CD4-positive, alpha-beta T cell treated with Interleukin-15 for 1 hour (primary cell): Measurements from ENCODE around the gene EEA1.

Experiments
- DNase-seq: peaks from one replicate; pipeline ENCODE4 v3.0.0-alpha.2; 2020

The EEA1 gene

DNA sequence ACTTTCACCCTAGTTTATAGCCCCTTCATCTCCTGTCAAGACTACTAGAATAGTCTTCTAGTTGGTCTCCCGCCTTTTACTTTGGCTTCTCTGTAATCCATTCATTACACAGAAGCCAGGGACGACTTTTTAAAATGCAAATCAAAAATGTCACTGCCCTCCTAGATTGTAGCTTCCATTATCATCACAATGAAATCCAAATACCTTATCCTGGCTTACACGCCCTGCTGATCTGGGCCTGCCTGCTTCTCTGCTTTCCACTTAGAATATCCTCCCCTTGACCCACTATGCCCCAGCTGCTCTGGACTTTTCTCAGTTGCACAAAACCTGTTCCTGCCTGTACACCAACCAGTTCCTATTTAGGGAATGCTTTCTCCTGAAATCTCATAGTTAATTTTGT, 4.5 kb upstream of the EEA1 start:
- DNase-seq = no peak

DNA sequence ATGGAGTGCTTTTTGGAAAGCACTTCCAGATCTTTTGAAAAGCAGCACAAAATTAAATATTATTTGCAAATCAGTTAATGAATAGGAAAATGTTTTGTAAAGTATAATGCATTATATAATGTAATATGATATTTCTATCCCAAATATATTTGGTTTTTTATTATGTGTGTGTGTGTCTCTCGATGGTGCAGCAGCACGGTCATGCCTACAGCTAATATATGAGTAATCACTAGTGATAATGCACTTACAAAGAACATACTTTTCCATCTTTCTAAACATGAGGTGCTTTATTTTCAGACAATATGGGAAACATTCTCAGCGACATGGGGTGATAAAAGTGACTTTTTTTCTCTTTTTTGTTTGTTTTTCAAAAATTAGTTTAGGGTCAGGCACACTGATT, 1.3 kb upstream of the EEA1 start:
- no peak for DNase-seq

DNA sequence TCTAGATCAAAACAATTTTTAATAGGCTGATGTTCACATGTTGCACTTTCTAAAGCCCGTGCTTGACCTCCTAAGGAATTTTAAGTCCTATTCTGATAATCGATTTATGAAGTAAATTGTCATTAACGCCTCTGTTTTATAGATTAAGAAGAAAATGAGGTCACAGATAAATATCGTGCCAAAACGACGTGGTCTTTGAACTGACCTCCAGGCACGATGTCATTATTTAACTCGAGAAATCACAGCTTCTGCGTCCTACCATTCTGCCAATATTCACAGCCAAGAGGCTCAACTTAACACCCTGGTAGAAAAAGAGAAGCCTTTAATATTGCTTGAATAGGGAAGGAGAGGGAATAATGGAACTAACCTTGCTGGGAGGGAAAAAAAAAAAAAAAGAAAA, 888 bp upstream of the EEA1 start:
- DNase-seq = no peak

DNA sequence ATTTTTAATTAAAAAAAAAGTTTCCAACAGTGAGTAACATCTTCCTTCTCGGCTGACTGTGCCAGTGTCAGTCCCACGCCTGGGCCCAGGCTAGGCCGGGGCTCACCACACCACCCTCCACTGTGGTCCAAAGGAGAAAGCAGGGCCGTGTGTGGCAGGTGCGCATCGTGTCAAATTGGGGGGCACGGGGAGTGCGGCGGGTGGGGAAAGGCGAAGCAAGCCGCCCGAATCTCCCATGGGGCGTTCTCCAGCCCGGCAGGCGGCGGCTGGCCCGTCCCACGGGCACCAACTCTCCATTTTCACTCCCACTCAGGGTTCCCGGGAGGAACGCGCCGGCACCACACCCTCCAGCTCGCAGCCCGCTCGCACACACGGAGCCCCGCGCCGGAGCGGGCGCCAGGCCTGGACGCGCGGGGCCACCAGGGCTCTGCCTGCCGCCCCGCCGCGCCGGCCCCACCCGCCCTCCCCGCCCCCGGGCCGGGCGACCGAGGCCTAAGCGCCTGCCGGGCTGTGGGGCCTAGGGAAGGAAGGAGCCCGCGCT, 604 bp downstream of the EEA1 start:
- peak; percentile 41 for DNase-seq

DNA sequence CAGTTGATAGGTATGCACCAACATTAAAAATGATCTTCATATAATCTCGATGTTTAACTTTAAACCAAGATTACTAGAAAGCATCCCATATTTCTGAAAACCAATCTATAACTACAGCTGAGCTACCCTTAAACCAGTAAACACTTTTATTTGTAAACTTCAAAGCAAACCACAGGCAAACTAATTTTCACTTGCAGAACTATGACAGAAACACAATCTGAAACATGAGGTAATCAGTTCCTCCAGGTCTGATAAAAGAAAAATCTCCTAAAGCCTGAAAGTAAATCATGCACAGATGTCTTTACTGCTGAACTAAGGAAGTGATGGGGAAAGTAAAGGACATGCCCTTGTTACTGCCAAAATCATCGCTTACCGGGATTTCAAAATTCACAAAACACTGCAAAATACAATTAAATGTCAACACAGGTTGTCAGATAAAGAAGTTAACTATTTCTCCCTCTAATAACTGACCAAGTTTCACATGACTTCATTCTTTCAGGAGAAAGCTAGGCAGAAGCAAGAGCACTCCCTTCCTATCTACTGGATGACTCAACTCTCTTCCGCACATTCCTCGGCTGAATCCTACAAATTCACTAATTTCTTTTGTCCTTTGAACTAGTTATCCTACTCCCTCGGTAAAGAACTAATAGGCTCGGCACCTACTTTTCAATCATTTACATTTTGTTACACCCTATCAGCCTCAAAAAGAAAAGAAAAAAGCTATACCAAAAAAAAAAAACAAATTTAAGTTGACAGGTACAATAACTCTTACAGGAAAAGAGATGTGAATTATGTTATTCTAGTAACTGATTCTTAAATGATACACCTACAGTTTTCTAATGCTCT, 1.4 kb downstream of the EEA1 start:
- no peak for DNase-seq

DNA sequence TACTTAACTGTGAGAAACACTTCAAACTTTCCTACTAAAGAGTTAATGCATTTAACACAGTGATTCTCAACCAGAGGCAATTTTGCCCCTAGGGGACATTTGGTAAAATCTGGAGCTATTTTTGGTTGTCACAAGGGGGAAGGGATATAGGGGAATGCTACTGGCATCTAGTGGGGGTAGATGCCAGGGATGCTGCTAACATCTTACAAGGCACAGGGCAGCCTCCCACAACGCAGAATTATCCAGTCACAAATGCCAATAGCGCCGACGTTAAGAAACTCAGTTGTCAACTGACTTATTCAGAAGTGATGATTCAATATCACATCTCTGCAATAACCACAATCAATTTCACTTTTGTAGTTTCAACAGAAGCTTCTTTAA, 2.0 kb downstream of the EEA1 start:
- DNase-seq = no peak

DNA sequence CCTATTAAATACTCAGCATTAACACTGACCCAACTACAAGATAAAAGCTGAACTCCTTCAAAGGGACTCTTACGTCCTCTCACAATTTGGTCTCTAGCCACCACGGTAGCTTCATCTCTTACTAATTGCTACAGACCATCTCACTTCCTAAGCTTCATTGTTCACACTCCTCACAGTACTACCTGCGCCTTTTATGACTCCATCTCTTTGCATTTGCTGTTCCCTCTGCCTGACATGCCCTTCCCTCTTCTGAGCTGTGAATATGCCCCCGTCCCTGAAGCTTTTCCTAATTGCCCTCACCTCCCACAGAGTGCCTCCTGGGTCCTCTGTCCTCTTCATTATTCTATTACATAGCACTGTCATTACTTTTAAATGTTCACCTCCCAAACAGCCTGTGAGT, 2.5 kb downstream of the EEA1 start:
- DNase-seq = no peak

DNA sequence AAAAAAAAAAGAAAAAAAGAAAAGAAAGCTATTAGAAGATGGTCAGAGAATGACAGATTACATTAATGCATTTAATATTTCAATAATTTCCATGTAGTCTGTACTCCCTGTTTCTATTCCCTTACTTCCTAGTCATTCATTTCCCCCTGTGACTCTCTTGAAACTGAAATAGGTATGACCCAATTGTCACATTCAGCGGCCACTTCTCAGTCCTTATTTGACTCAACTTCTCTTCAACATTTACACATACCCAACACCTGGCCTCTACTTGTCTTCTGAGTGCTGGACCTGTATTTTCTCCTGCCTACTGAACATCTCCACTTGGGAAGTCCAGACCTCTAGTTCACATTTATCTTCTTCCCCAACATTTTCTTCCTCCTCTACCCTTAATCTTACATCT, 7.2 kb downstream of the EEA1 start:
- no peak for DNase-seq

DNA sequence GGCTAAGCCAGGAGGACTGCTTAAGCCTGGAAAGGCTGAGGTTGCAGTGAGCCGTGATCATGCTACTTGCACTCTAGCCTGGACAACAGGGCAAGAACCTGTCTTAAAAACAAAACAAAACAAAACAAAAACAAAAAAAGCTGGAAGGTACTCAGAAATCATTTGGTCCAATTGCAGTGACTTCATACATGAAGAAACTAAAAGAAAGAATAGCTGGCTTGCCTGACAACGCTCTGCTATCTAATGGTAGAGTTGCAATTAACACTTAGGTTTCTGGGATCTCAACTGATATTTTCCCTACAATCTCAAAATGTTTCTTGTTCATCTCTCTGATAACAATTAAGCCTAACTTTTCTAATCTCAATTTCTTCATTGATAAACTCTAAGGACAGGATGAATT, 13.7 kb downstream of the EEA1 start:
- DNase-seq = no peak

DNA sequence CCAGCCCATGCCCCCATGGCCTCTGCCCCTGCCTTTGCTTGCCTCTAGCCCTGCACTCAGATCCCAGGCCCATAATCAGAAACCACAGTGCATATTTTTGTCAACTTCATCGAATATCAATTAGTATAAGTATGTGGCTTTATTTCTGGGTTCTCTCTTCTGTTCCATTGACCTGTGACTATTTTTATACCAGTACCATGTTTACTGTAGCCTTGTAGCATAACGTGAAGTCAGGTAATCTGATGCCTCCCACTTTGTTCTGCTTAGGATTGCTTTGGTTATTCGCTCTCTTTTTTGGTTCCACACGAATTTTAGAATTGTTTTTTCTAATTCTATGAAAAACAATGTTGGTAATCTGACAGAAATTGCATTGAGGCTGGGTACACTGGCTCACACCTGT, 14.9 kb downstream of the EEA1 start:
- no peak for DNase-seq

DNA sequence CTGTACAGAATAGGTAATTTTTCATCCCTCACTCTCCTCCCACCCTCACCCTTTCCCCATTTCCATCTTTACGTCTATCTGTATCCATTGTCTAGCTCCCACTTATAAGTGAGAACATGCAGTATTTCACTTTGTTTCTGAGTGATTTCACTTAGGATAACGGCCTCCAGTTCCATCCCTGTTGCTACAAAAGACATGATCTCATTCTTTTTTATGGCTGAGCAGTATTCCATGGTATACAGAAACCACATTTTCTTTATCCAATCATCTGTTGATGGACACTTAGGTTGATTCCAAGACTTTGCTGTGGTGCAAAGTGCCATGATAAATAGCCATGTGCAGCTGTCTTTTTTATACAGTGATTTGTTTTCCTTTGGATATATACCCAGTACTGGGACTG, 16.4 kb downstream of the EEA1 start:
- no peak for DNase-seq

DNA sequence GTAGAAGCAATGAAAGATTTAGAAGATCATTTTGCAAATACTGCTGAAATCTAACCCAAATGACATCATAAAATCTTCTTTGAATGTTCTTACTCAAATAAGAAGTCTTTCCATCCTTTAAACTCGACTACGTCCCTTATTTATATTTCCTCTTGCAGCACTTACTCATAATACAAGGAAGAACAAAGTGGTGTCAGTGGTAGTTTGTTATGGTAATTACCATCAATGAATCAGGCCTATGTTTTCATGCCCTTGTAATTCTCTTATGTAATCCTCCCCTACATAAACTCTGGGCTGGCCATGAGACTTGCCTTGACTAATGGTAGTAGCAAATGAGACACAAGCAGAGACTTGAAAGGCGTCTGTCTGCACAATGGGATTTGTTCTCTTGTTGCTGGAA, 17.0 kb downstream of the EEA1 start:
- no peak for DNase-seq

DNA sequence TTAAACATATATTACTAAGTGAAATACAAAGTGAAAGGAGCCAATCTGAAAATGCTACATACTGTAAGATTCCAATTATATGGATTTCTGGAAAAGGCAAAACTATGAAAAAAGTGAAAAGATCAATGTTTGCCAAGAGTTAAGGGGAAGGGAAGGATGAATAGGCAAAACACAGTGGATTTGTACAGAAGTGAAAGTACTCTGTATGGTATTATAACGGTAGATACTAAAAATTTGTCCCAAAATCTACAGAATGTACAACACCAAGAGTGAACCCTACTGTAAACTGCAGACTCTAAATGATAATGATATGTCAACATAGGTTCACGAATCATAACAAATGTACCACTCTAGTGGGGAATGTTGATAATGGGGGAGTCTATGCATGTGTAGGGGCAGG, 17.8 kb downstream of the EEA1 start:
- no peak for DNase-seq

DNA sequence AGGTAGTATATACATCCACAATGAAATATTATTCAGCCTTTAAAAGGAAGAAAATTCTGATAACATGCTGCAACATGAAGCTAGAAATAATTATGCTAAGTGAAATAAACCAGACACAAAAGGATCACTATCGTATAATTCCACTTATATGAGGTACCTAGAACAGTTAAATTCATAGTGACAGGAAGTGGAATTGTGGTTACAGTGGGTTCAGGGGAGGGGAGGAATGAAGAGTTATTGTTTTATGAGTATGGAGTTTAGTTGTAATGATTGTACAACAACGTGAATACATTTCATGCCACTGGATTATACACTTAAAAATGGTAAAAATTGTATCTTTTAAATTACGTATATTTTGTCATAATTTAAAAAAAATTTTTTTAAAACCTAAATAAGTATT, 21.0 kb downstream of the EEA1 start:
- no peak for DNase-seq

DNA sequence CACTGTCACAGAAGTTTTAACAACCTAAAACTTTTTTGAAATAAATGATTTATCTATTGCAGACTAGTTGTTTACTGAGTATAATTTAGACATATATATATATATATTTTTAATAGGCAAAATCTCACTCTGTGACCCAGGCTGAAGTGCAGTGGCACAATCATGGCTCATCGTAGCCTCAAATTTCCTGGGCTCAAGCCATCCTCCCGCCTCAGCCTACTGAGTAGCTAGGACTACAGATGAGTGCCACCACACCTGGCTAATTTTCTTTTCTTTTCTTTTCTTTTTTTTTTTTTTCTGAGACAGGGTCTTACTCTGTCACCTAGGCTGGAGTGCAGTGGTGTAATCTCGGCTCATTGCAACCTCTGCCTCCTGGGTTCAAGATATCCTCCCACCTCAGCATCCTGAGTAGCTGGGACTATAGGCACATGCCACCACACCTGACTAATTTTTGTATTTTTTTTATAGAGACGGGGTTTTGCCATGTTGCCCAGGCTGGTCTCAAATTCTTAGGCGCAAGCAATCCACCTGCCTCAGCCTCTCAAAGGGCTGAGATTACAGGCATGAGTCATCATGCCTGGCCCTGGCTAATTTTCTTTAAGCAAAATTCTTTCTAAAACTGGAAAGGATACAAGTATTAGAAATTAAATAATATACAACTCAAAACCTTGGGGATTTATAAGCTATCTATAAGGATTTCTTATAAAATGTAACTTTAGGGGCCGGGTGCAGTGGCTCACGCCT, 23.1 kb downstream of the EEA1 start:
- DNase-seq = no peak

DNA sequence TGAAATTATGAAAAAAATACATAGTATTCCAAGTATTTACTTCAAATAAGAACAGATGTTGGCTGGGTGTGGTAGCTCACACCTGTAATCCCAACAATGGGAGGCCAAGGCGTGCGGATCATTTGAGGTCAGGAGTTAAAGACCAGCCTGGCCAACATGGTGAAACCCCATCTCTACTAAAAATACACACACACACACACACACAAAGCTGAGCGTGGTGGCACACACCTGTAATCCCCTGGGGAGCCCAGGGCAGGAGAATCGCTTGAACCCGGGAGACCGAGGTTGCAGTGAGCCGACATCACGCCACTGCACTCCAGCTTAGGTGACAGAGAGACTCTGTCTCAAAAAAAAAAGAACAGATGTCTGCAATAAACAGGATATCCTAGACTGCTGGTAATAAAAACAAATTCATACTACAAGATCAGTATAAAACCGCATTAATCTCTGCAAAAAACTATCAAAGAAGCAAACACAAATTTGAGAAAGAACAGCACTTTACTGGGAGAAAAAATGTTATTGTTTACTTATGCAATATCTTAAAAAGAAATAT, 23.8 kb downstream of the EEA1 start:
- no peak for DNase-seq

DNA sequence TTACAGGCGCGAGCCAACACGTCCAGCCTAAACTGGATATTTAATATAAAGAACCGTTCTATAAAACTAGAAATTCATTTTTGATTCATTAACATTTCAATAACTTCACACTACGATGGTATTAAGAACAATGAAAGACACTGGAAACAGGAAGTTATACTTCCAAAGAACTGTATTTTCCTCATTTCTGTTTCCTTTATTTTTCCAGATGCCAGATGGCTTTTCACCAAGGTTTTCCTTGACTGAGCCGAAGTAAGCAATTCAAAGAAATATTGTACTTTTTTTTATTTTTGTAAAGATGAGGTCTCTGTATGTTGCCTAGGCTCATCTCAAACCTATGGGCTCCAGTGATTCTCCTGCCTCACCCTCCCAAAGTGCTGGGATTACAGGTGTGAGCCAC, 28.2 kb downstream of the EEA1 start:
- no peak for DNase-seq

DNA sequence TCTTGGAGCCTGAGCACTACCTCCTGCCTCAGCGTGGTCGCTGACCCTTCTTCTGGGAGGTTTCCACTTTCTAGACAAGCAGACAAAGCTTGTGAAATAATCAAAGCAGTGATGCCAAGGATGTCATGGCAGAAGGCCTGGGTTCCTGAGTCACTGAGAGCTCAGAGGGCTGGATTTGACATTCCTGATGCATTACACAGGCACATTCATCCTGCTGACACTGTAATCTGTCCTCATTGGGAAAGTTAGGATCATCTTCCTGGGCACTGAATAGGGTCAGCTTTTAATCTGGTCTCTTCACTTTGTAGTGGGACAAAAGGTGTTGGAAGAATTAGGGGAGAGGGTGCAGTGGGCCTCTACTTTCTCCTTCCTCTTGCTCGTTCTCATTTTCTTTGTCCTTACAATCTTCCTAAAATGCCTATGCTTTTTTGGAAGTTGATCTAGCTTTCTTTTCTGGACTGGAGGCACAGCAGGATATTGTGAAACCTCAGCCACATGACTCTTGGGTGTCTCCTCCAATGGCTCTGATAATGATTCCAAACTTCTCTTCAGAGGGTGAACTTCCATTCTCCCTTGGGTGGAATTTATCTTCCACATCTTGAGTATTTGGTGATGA, 29.6 kb downstream of the EEA1 start:
- no peak for DNase-seq

DNA sequence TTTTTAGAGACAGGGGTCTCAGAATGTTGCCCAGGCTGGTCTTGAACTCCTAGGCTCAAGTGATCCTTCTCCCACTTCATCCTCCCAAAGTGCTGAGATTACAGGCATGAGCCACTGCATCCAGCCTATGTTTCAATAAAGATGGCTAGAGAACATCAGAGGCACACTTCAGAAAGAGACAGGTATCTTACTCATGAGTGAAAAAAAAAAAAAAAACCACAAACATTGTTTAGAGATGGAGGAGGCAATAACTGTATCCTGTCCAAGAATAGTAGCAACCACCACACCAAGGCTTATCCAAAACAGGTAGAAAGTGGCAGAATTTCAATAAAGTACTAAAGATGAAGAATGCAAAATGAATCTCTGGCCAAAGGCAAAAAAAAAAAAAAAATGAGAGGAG, 30.3 kb downstream of the EEA1 start:
- no peak for DNase-seq

DNA sequence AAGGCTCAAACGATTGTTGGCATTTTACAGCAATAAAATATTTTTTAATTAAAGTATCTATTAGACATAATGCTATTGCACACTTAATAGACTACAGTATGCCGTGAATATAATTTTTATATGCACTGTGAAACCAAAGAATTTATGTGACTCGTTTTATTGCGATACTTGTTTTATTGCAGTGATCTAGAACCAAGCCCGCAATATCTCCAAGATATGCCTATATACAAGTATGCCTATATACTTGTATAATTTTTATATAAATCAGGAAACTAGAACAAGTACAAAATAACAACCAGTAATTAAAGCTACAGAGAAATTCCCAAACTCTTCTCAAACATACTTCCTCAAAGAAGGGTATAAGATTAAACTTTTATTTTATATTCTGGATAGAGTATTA, 31.3 kb downstream of the EEA1 start:
- DNase-seq = no peak

DNA sequence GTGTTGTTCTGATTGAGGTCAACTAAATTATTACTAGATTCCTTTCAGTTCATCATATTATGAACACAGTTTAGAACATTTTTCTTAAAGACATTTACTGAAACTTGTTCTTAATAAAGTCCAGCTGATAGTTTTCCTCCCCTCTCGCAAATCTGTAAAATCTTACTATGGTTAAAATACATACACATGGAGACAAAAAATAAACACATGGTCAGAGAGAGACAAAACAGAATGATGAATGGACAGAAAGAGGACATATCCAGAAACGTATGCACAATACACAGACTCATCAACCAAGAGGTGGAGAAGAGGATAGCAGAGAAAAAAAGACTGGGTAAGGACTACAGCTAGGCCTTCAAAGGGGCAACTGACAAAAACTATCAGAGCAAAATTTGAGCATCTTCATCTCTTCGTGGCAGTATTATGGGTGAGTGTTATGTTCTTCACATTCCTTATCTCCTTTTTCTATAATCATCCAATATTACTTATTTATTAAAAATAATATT, 38.4 kb downstream of the EEA1 start:
- DNase-seq = no peak

DNA sequence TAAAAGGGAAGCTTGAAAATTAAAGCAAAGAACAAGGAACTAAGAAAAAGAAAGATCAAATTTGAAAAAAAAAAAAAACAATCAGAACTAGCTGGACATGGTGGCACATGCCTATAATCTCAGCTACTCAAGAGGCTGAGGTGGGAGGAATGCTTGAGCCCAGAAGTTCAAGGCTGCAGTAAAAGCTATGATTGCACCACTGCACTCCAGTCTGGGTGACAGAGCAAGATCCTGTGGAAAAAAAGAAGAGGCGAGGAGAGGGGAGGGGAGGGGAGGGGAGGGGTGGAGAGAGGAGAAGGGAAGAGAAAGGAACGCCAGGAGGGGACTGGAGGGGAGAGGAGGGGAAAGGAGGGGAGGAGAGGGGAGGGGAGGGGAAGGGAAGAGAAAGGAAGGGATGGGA, 43.0 kb downstream of the EEA1 start:
- DNase-seq = no peak

DNA sequence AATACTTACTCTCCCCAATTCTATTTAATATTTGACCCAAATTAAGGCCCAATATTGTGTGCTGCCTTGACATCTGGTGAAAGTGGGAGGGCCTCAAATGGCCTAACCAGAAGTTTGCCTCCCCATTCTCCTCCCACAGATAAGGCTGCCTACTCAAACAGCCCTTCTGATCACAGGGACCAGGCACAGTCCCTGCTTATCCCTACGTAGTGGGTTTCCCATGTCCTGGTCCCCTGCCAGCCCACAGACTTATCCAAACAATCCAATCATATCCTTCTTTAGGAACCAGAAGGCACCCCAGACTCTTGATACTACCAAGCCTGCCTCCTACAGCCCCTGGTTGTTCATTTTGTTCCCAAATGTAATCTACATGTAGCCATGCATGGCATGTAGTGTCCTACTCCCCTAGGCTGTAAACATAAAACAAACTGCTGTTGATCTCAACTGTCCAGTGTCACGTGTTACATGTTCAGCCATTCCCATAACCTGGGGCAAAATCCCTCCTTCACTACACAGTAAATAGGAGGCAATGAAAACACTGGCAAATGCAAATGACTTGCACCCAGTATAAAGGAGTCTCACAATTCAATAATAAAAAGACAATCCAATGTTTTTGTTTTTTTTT, 49.3 kb downstream of the EEA1 start:
- no peak for DNase-seq
